HCT116 (cell line): ENCODE data around the gene TMSB10. TPM values are rescaled to one million over a fixed set of nuclear protein-coding genes. Genes with fewer than 3 reads are reported as not detected.
A peak's percentile ranks its signal among the peaks of the same experiment; 100 is the strongest.

ENCODE experiments used
- ATAC-seq: fragments of 200-7000 bp; cut with Tn5 transposase; 2 replicates; pipeline ENCODE4 v1.9.1; 2020; ENCODE audit warnings: mild to moderate bottlenecking, moderate library complexity
- BruUV-seq: library from RNA; stranded (reverse); fragments of 400-500 nt; replicated peaks from 2 replicates; lab custom pipeline; 2021; lab: Mats Ljungman, UMichigan
- CTCF ChIA-PET: fragments of 300-600 bp; sonication (Branson Sonifier 250); formaldehyde crosslinking; loops from one replicate; lab custom pipeline; 2021; ENCODE audit warnings: antibody characterized with exemption; lab: Charles Lee
- POLR2A ChIA-PET: fragments of 300-600, 350-600 bp; sonication (Branson Sonifier 250); formaldehyde crosslinking; loops from one replicate; lab custom pipeline; 2021; ENCODE audit warnings: antibody characterized with exemption; lab: Charles Lee
- RAD21 ChIA-PET, 2 experiments: fragments of 300-600 bp; sonication (Branson Sonifier 250); formaldehyde crosslinking; loops; one replicate each; lab custom pipeline; 2023; ENCODE audit warnings: low total read pairs in 2 of 2; ENCODE audit not compliant: uncharacterized antibody in 2 of 2, unreplicated experiment in 2 of 2, low non-redundant PET in 1 of 2; lab: Charles Lee
- DNase-seq: peaks from one replicate; pipeline ENCODE4 v3.0.0-alpha.2; 2010; ENCODE audit warnings: low read depth, low spot score
- H2AFZ ChIP-seq: fragments of 200-600 bp; shearing (Covaris generic), sonication (generic); 2 replicates; pipeline ENCODE4 v1.6.1; 2017; ENCODE audit warnings: low read depth, mixed run types, mixed read lengths, antibody characterized with exemption, low read length; ENCODE audit not compliant: poor library complexity, severe bottlenecking
- H3K27ac ChIP-seq: 2 replicates; pipeline ENCODE4 v1.5.1; 2012; ENCODE audit warnings: low read depth, low read length
- H3K27me3 ChIP-seq: fragments of 200-600 bp; sonication (generic); 2 replicates; pipeline ENCODE4 v1.6.1; 2016; ENCODE audit warnings: mixed run types, low read length, mixed read lengths; ENCODE audit not compliant: insufficient read depth
- H3K36me3 ChIP-seq, 2 experiments: fragments of 200-500 bp in 1 of 2; fragments of 200-600 bp in 1 of 2; sonication (Bioruptor generic) in 1 of 2; sonication (generic) in 1 of 2; 2 replicates each; pipeline versions ENCODE4 v1.5.1 to v1.6.1; 2014 to 2016; ENCODE audit warnings: low read length in 2 of 2, inconsistent platforms in 1 of 2, mixed read lengths in 1 of 2, mixed run types in 1 of 2; ENCODE audit not compliant: insufficient read depth in 2 of 2, control insufficient read depth in 1 of 2
- H3K4me1 ChIP-seq, 2 experiments: fragments of 200-600 bp in 1 of 2; sonication (generic) in 1 of 2; 2 replicates each; pipeline versions ENCODE4 v1.5.1 to v1.6.1; 2012 to 2017; ENCODE audit warnings: low read length in 2 of 2, inconsistent platforms in 1 of 2, mild to moderate bottlenecking in 1 of 2, mixed read lengths in 1 of 2, mixed run types in 1 of 2, moderate library complexity in 1 of 2; ENCODE audit not compliant: insufficient read depth in 2 of 2, control insufficient read depth in 1 of 2
- H3K4me2 ChIP-seq: fragments of 200-600 bp; sonication (generic); 2 replicates; pipeline ENCODE4 v1.6.1; 2017; ENCODE audit warnings: mixed run types, low read length, mixed read lengths
- H3K4me3 ChIP-seq, 2 experiments: fragments of 200-600 bp in 1 of 2; sonication (generic) in 1 of 2; replicated peaks in 1 of 2; 2 replicates each; pipeline ENCODE4 v1.5.1; 2011 to 2016; ENCODE audit warnings: low read length in 2 of 2, control low read depth in 1 of 2, low read depth in 1 of 2, mild to moderate bottlenecking in 1 of 2, mixed read lengths in 1 of 2, mixed run types in 1 of 2
- H3K79me2 ChIP-seq: fragments of 200-600 bp; sonication (generic); 2 replicates; pipeline ENCODE4 v1.6.1; 2017; ENCODE audit warnings: mild to moderate bottlenecking, mixed run types, low read length, moderate library complexity, mixed read lengths; ENCODE audit not compliant: insufficient read depth
- H3K9ac ChIP-seq: fragments of 200-600 bp; sonication (generic); 2 replicates; pipeline ENCODE4 v1.6.1; 2016; ENCODE audit warnings: low read length, mixed read lengths
- H3K9me2 ChIP-seq: fragments of 200-600 bp; sonication (generic), shearing (Covaris generic); 2 replicates; pipeline ENCODE4 v1.6.1; 2017; ENCODE audit warnings: mixed run types, mild to moderate bottlenecking, moderate library complexity; ENCODE audit not compliant: insufficient read depth
- H3K9me3 ChIP-seq, 2 experiments: fragments of 200-500 bp in 1 of 2; fragments of 200-600 bp in 1 of 2; sonication (Bioruptor generic) in 1 of 2; sonication (generic) in 1 of 2; 2 replicates each; pipeline ENCODE4 v1.6.1; 2014 to 2017; ENCODE audit warnings: low read length in 2 of 2, mixed read lengths in 2 of 2, inconsistent platforms in 1 of 2, low read depth in 1 of 2, mild to moderate bottlenecking in 1 of 2, mixed run types in 1 of 2, moderate library complexity in 1 of 2; ENCODE audit not compliant: control insufficient read depth in 1 of 2, insufficient read depth in 1 of 2
- H4K20me1 ChIP-seq: fragments of 200-600 bp; sonication (generic), shearing (Covaris generic); 2 replicates; pipeline ENCODE4 v1.6.1; 2017; ENCODE audit warnings: mixed run types, mild to moderate bottlenecking, moderate library complexity; ENCODE audit not compliant: insufficient read depth
- ATF3 ChIP-seq: IDR thresholded peaks from 2 replicates; pipeline ENCODE4 v1.6.1; 2012
- CEBPB ChIP-seq: IDR thresholded peaks from 2 replicates; pipeline ENCODE4 v1.6.1; 2012; ENCODE audit warnings: low read depth
- CTCF ChIP-seq, 3 experiments: fragments of 200-600 bp in 1 of 3; sonication (generic) in 1 of 3; IDR thresholded peaks in 2 of 3; conservative IDR thresholded peaks in 1 of 3; 2 replicates each; pipeline ENCODE4 v1.5.1; 2012 to 2017; ENCODE audit warnings: low read depth in 2 of 3, low read length in 2 of 3, antibody characterized with exemption in 1 of 3, borderline replicate concordance in 1 of 3, control low read depth in 1 of 3, mild to moderate bottlenecking in 1 of 3, mixed read lengths in 1 of 3, mixed run types in 1 of 3, moderate library complexity in 1 of 3; ENCODE audit not compliant: insufficient read depth in 1 of 3
- ELF1 ChIP-seq: IDR thresholded peaks from 2 replicates; pipeline ENCODE4 v1.6.1; 2012; ENCODE audit warnings: low read depth, borderline replicate concordance
- EZH2 ChIP-seq: fragments of 200-600 bp; sonication (generic); IDR thresholded peaks from 2 replicates; pipeline ENCODE4 v1.6.1; 2017; ENCODE audit warnings: antibody characterized with exemption, mixed run types
- EZH2phosphoT487 ChIP-seq: fragments of 200-600 bp; IDR thresholded peaks from 2 replicates; pipeline ENCODE4 v1.6.1; 2018; ENCODE audit warnings: antibody characterized with exemption, borderline replicate concordance
- JUND ChIP-seq: IDR thresholded peaks from 2 replicates; pipeline ENCODE4 v1.6.1; 2012
- MAX ChIP-seq: IDR thresholded peaks from 2 replicates; pipeline ENCODE4 v1.6.1; 2012
- POLR2AphosphoS5 ChIP-seq: IDR thresholded peaks from 2 replicates; pipeline ENCODE4 v1.6.1; 2011; ENCODE audit warnings: mild to moderate bottlenecking, low read depth, low read length, moderate library complexity
- SRF ChIP-seq: IDR thresholded peaks from 2 replicates; pipeline ENCODE4 v1.6.1; 2012; ENCODE audit warnings: low read depth
- TCF7L2 ChIP-seq: IDR thresholded peaks from 2 replicates; pipeline ENCODE4 v1.7.0; 2011; ENCODE audit warnings: borderline replicate concordance, inconsistent platforms; ENCODE audit not compliant: insufficient read depth, insufficient read length; ENCODE audit errors: extremely low read depth
- YY1 ChIP-seq: IDR thresholded peaks from 2 replicates; pipeline ENCODE4 v1.6.1; 2011; ENCODE audit warnings: low read length, low read depth, moderate library complexity, mild to moderate bottlenecking; ENCODE audit not compliant: insufficient replicate concordance; ENCODE audit errors: extremely low read depth
- ZBTB33 ChIP-seq: IDR thresholded peaks from 2 replicates; pipeline ENCODE4 v1.6.1; 2011; ENCODE audit warnings: mild to moderate bottlenecking, low read length, moderate library complexity; ENCODE audit not compliant: insufficient replicate concordance; ENCODE audit errors: extremely low read depth
- ZNF274 ChIP-seq: fragments of 200-500 bp; sonication (Bioruptor generic); IDR thresholded peaks from 2 replicates; pipeline ENCODE4 v1.6.1; 2014; ENCODE audit warnings: mild to moderate bottlenecking, low read depth, low read length, inconsistent platforms
- intact Hi-C: fragments of 100-400 bp; cut with micrococcal nuclease; formaldehyde crosslinking; loops from 2 replicates; pipeline ENCODE4 v1.10.0; 2022
- total RNA-seq: library from RNA; stranded (reverse); gene quantifications from one replicate; pipeline ENCODE4 v1.2.1, GENCODE V29; 2021; ENCODE audit not compliant: unreplicated experiment

TMSB10 gene
- total RNA-seq, 1 experiment from 2014 or later = 2,677 TPM

- Histone ChIP-seq H3K27ac (peak overlapping the region; percentile 96), H3K27me3 (no peaks in the 10 kb centered on the region), H3K4me1 (peaks cover 16 to 33% of the 10 kb centered on the region in 2 experiments), H3K9ac (peak overlapping the region; percentile 95), H3K9me3 (no peaks in the 10 kb centered on the region; a peak in 1 of 4 replicates), H4K20me1 (no peaks in the 10 kb centered on the region), H3K79me2 (peaks cover 15% of the 10 kb centered on the region), H3K4me3 (peak overlapping the region; percentile 94), H2AFZ (no peak overlapping the region), H3K9me2 (no peaks in the 10 kb centered on the region), H3K36me3 (peaks cover 3 to 9% of the 10 kb centered on the region in 2 experiments; a peak in 3 of 4 replicates), H3K4me2 (peak overlapping the region; percentile 93)
- intact Hi-C loops = no loop called here
- BruUV-seq = no TSS peak
- TF ChIP-seq ZBTB33 (no peak), CTCF (IDR thresholded peaks at IDR 0.05 in 2 of 3, conservative IDR thresholded peaks at IDR 0.05 in 1 of 3; ENCODE audit: borderline replicate concordance in 1 of 3, insufficient read depth in 1 of 3, low read depth in 2 of 3, low read length in 2 of 3) (no peak), ATF3 (no peak), ELF1 (no peak), ZNF274 (no peak), TCF7L2 (no peak), EZH2phosphoT487 (no peak), YY1 (no peak), POLR2AphosphoS5 (no peak), JUND (no peak), EZH2 (no peak), SRF (no peak), CEBPB (no peak), MAX (no peak)
- DNase-seq (no peak), ATAC-seq (peak; percentile 35)
- RAD21 ChIA-PET = no interaction called here
- POLR2A ChIA-PET = interaction anchor here (0.7 to 5.8 kb wide), 6 partner anchors 11 to 42 kb away, joined by 3 to 163 read pairs (median 7); no protein-coding TSS in a partner anchor
- CTCF ChIA-PET = interaction anchor here (0.6 kb wide), 1 partner anchor 23 kb away, joined by 3 read pairs; no protein-coding TSS in a partner anchor
These were observed 710 bp upstream of the TMSB10 start for GRCh38 chr2:84904717-84905174.
